WTC11 (cell line): ENCODE results near the gene CYP46A1. TPM values are rescaled to one million over a fixed set of nuclear protein-coding genes. Genes with fewer than 3 reads are reported as not detected.

Source experiments
- ATAC-seq: fragments of 200-7000 bp; cut with Tn5 transposase; 2 replicates; pipeline ENCODE4 v1.10.0; 2021; ENCODE audit warnings: mild to moderate bottlenecking, moderate library complexity
- CTCF ChIA-PET: fragments of 300-600 bp; sonication (Branson Sonifier 250); formaldehyde crosslinking; loops from one replicate; lab custom pipeline; 2021; ENCODE audit warnings: antibody characterized with exemption; lab: Charles Lee
- POLR2A ChIA-PET: fragments of 350-600 bp; sonication (Branson Sonifier 250); formaldehyde crosslinking; loops from one replicate; lab custom pipeline; 2021; ENCODE audit warnings: antibody characterized with exemption; lab: Charles Lee
- DNase-seq: peaks from one replicate; pipeline ENCODE4 v3.0.0; 2021; ENCODE audit warnings: low spot score
- H3K27ac Mint-ChIP-seq: 2 replicates; pipeline ENCODE4 v1.8.0; 2021; ENCODE audit warnings: mixed read lengths
- H3K27me3 Mint-ChIP-seq: 2 replicates; pipeline ENCODE4 v1.8.0; 2021; ENCODE audit warnings: low read depth, mild to moderate bottlenecking, moderate library complexity, mixed read lengths
- H3K36me3 Mint-ChIP-seq: 2 replicates; pipeline ENCODE4 v1.8.0; 2021; ENCODE audit warnings: mixed read lengths
- H3K4me1 Mint-ChIP-seq: 2 replicates; pipeline ENCODE4 v1.8.0; 2022; ENCODE audit warnings: mixed read lengths
- H3K4me3 Mint-ChIP-seq: 2 replicates; pipeline ENCODE4 v1.8.0; 2021; ENCODE audit warnings: mild to moderate bottlenecking, moderate library complexity, mixed read lengths
- H3K9me3 Mint-ChIP-seq: 2 replicates; pipeline ENCODE4 v1.8.0; 2021; ENCODE audit warnings: mixed read lengths
- ARID4B ChIP-seq: sonication (generic); formaldehyde crosslinking; IDR thresholded peaks from 2 replicates; pipeline ENCODE4 v1.8.0; 2023; ENCODE audit warnings: missing genetic modification reagents, mild to moderate bottlenecking, borderline replicate concordance
- CREB1 ChIP-seq: sonication (generic); formaldehyde crosslinking; IDR thresholded peaks from 2 replicates; pipeline ENCODE4 v1.8.0; 2023; ENCODE audit warnings: mild to moderate bottlenecking, missing genetic modification reagents
- CTCF ChIP-seq: fragments of 200-600 bp; IDR thresholded peaks from 2 replicates; pipeline ENCODE4 v1.8.0; 2022; ENCODE audit warnings: antibody characterized with exemption
- FOXP1 ChIP-seq: sonication (generic); formaldehyde crosslinking; IDR thresholded peaks from 2 replicates; pipeline ENCODE4 v1.8.0; 2022; ENCODE audit warnings: missing genetic modification reagents, mild to moderate bottlenecking, moderate library complexity, borderline replicate concordance
- JAZF1 ChIP-seq: fragments of 250-450 bp; sonication (Bioruptor Pico); IDR thresholded peaks from 2 replicates; pipeline ENCODE4 v1.9.0; 2021; ENCODE audit warnings: moderate library complexity, mild to moderate bottlenecking, inconsistent platforms
- NFE2L1 ChIP-seq: sonication (generic); formaldehyde crosslinking; IDR thresholded peaks from 2 replicates; pipeline ENCODE4 v1.8.1; 2023; ENCODE audit warnings: missing genetic modification reagents
- PREB ChIP-seq: sonication (generic); formaldehyde crosslinking; IDR thresholded peaks from 2 replicates; pipeline ENCODE4 v1.8.1; 2022; ENCODE audit warnings: mild to moderate bottlenecking, missing genetic modification reagents, moderate library complexity, borderline replicate concordance
- SMAD3 ChIP-seq: sonication (generic); formaldehyde crosslinking; IDR thresholded peaks from 2 replicates; pipeline ENCODE4 v1.8.0; 2022; ENCODE audit warnings: missing genetic modification reagents, mild to moderate bottlenecking, borderline replicate concordance
- USF2 ChIP-seq: sonication (generic); formaldehyde crosslinking; IDR thresholded peaks from 2 replicates; pipeline ENCODE4 v1.8.1; 2023; ENCODE audit warnings: mild to moderate bottlenecking, missing genetic modification reagents, moderate library complexity
- ZBTB21 ChIP-seq: sonication (generic); formaldehyde crosslinking; IDR thresholded peaks from 2 replicates; pipeline ENCODE4 v1.8.1; 2023; ENCODE audit warnings: mild to moderate bottlenecking, missing genetic modification reagents, borderline replicate concordance
- ZNF232 ChIP-seq: sonication (generic); formaldehyde crosslinking; IDR thresholded peaks from 2 replicates; pipeline ENCODE4 v1.8.0; 2022; ENCODE audit warnings: mild to moderate bottlenecking, missing genetic modification reagents
- total RNA-seq: library from RNA; stranded (reverse); gene quantifications from 3 replicates; pipeline ENCODE4 v1.2.3, GENCODE V29; 2021

CYP46A1 gene
- total RNA-seq, 1 experiment from 2014 or later = 0.77 TPM

GRCh38 chr14:99670361-99671234 lies 13.5 kb upstream of the CYP46A1 start:
- ATAC-seq (peak; percentile 4), DNase-seq (no peak)
- peaks cover 3% of the 10 kb centered on the region; the same call in 1 of the 2 replicates for H3K27me3 Mint-ChIP-seq
- H3K4me1 Mint-ChIP-seq = peaks cover 46% of the 10 kb centered on the region
- CTCF ChIA-PET = no interaction called here
- POLR2A ChIA-PET = no interaction called here
- H3K27ac Mint-ChIP-seq = peak overlapping the region; percentile 30; the same call in 1 of the 2 replicates
- H3K36me3 Mint-ChIP-seq = no peaks in the 10 kb centered on the region
- H3K4me3 Mint-ChIP-seq = no peak overlapping the region
- no peak for TF ChIP-seq CREB1
- TF ChIP-seq JAZF1 (CRISPR knock-in tag) = no peak
- no peak for TF ChIP-seq CTCF
- TF ChIP-seq ZNF232 (CRISPR knock-in tag) = no peak
- TF ChIP-seq SMAD3 = no peak
- TF ChIP-seq ARID4B (CRISPR knock-in tag) = no peak
- TF ChIP-seq FOXP1 (CRISPR knock-in tag) = no peak
- no peak for TF ChIP-seq NFE2L1 (CRISPR knock-in tag)
- no peak for TF ChIP-seq ZBTB21 (CRISPR knock-in tag)
- H3K9me3 Mint-ChIP-seq = no peaks in the 10 kb centered on the region

GRCh38 chr14:99671235-99672224 lies 12.6 kb upstream of the CYP46A1 start:
- ATAC-seq = peak; percentile 9
- Mint-ChIP-seq H3K4me1 (peaks cover 42% of the 10 kb centered on the region), H3K27ac (peak overlapping the region; percentile 55; the same call in 1 of the 2 replicates), H3K36me3 (no peaks in the 10 kb centered on the region), H3K27me3 (peaks cover 3% of the 10 kb centered on the region; the same call in 1 of the 2 replicates), H3K9me3 (no peaks in the 10 kb centered on the region), H3K4me3 (no peak overlapping the region)
- no peak for DNase-seq
- TF ChIP-seq USF2 (CRISPR knock-in tag) (peak; percentile 55; the same call in 1 of the 2 replicates), PREB (CRISPR knock-in tag) (no peak)
- POLR2A ChIA-PET = no interaction called here
- CTCF ChIA-PET = no interaction called here
